Epithelial cell of proximal tubule (primary cell): ENCODE measurements around the gene MORF4L2. TPM values are rescaled to one million over a fixed set of nuclear protein-coding genes. Genes with fewer than 3 reads are reported as not detected.
A peak's percentile ranks its signal among the peaks of the same experiment; 100 is the strongest.

Experiments
- DNase-seq: peaks from one replicate; pipeline ENCODE4 v3.0.0-alpha.2; 2011; ENCODE audit warnings: low read depth
- H3K4me3 ChIP-seq: 2 replicates; pipeline ENCODE4 v1.5.1; 2011; ENCODE audit warnings: low read depth, mild to moderate bottlenecking, low read length
- CTCF ChIP-seq: conservative IDR thresholded peaks from 2 replicates; pipeline ENCODE4 v1.5.1; 2012; ENCODE audit warnings: low read depth, mild to moderate bottlenecking, low read length
- total RNA-seq: library from RNA; depleted of rRNA; stranded (reverse); fragments of >200 nt; gene quantifications from 2 replicates; pipeline ENCODE4 v1.2.3, GENCODE V29; 2015

Gene MORF4L2, protein sequence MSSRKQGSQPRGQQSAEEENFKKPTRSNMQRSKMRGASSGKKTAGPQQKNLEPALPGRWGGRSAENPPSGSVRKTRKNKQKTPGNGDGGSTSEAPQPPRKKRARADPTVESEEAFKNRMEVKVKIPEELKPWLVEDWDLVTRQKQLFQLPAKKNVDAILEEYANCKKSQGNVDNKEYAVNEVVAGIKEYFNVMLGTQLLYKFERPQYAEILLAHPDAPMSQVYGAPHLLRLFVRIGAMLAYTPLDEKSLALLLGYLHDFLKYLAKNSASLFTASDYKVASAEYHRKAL
- total RNA-seq = 273 and 369 TPM in 2 replicates

DNA sequence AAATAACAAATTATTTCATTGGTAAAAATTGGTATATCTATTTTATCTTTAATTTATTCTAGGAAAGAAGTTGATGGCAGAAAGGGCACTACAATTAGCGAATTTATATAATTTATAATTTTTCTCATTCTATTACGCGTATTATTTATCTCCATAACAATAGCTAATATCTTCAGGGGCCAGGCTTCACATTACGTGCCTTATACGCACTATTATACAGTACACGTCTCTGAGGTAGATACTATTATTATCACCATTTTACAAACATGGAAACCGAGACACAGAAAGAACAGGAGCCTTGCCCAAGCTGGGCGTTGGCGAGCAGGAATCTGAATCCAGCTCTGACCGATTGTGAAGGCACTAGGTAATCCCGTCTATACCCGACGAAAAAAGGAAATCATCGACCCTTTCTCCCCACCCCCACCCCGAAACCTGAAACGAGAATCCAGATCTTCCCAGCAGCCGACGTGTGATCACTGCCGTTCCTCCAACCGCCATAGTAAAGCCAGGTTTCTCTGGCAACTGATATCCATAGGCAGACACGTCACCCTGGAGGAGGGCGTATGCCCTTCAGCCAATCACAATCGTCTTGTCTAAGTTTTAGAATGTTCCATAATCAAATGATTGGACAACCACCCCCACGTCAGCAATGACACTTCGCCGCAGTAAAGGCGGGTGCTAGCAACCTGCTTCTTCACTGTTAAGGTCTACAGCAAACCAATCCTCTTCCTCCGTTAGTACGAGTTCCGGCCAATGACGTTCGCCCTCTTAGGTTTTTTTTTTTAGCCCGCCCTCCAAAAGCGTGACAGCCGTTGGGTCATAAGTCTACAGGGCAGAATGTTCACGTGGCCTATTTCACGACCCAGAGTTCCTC lies at the start of gene MORF4L2:
Gene MORF4L2 (minus strand): TSS at position 501 of the 874 bp plus-strand sequence. CDS start 9,672 bp downstream, outside the sequence.
- TF ChIP-seq CTCF = no peak
- H3K4me3 ChIP-seq = peak within 1 kb of the TSS; percentile 76
- DNase-seq = peak; percentile 91

- no peak for DNase-seq
- H3K4me3 ChIP-seq = no peak overlapping the region
- TF ChIP-seq CTCF = no peak
Measured at GRCh38 chrX:103734125-103734760, 47.7 kb upstream of the MORF4L2 start.

DNA sequence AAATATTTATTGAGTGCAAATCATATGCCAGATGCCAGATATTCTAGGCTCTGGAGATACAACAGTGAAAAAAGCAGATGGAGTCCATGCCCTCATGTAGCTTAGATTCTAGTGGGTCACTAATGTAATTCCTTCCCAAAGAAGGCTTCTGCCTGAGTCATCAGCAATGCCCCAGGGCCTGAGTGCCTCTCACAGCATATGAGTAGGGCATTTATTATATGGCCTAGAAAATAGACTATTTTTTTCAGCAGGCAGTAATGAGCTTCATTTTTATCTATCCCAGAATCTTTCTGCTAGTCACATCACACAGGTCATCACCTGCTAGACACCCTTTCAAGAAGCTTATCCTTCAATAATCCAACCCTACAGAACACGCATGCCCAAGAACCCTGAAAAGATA lies 46.5 kb upstream of the MORF4L2 start:
- no peak for DNase-seq
- no peak overlapping the region for H3K4me3 ChIP-seq
- TF ChIP-seq CTCF = no peak

DNA sequence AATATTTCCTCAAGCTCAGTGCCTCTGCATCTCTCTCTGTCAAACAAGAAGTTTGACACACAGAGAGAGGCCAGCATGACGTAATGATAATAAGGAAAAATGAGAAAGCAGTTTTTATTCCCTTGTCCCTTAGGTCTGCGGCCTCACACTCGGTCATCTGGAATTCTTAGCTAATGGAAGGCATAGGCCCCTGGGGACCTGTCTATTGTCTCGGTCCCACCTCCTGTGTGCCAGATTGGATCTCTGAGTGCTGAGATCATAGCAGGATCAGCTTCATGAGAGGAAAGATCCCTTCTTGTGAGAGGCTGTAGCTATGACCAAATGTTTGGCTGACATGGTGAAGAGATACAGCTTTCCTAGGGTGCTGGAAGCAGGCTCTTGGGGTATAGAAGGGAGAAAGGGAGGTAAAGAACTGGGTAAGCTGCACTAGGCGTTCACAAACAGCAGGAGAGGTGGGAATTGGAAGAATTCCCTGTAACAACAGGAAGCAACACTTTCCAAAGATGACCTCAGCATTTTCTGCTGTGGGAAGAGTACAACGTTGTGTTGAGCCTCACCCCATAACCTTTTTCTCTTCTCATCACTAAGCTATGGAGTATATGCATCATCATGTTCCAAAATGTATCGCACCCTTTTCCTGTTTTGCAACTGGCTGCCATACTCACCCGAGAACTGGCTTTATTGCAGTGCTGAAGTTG lies 44.4 kb upstream of the MORF4L2 start:
- no peak for TF ChIP-seq CTCF
- DNase-seq = no peak

DNA sequence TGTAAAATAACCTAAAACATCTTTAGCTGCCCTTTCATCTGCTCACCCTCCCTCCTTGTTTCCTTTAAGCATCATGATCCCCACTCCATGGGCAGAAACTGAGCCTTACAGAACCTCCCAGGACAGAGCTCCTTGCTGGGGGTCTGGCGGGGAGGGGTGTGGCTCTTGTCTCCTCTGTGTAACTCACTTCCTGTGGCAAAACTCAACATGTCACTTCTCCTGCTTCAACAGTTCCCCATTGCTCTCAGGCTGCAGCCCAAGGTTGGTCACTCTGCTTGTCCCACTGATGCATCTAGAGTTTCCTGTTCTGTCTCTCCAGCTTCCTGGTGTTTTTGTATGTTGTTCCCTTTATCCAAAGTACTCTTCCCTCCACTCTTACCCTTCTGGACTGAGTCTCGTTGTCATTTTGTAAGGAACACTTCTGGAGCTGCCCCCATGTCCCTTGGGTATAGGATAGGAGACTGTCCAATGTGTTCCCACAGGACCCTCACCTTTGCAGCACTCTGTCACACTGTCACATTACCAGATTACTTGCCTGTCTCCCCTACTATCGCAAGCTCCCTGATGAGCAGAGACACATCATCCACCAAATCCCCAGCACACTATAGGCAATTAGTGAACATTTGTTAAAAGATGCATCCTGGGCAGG lies 43.8 kb upstream of the MORF4L2 start:
- no peak overlapping the region for H3K4me3 ChIP-seq
- DNase-seq = no peak
- no peak for TF ChIP-seq CTCF

More for the DNA sequence above, 44.4 kb upstream of the MORF4L2 start:
- H3K4me3 ChIP-seq = no peak overlapping the region

DNA sequence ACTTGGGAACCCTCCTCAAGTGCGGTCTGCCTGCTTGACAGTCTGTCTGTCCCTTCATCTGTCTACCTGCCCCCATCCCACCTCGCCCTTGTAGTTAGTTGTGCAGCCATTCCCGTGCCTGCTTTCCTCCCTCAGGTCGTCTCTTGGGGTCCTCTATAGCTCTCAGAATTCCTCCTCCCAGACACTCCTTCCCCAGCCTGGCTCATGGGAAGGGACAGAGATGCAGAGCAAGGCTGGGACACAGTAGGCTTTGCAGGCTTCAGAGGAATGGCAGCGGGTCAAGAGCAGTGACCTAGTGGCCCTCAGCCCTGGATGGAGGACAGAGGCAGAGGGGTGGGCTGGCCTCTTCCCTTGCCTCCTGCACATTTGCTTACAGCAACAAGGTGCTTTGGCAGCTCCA lies 42.5 kb upstream of the MORF4L2 start:
- no peak overlapping the region for H3K4me3 ChIP-seq
- no peak for TF ChIP-seq CTCF
- DNase-seq = no peak
